IPS DF 4.7 (cell line): Measurements from ENCODE around the gene B4GALT6.

Experiments used
- DNase-seq: peaks from one replicate; pipeline ENCODE4 v3.0.0-alpha.2; 2013; ENCODE audit warnings: low spot score; ENCODE audit errors: extremely low read depth

Gene B4GALT6

GRCh38 chr18:31688606-31689005, 4.2 kb upstream of the B4GALT6 start:
- no peak for DNase-seq

- no peak for DNase-seq
Observed at GRCh38 chr18:31686986-31687928, 2.9 kb upstream of the B4GALT6 start.

GRCh38 chr18:31686572-31686971, 2.2 kb upstream of the B4GALT6 start:
- no peak for DNase-seq

- DNase-seq, result peak; percentile 38
Observed at GRCh38 chr18:31685097-31686082, 1.0 kb upstream of the B4GALT6 start.

- DNase-seq, result no peak
Observed at GRCh38 chr18:31683968-31684278, 458 bp downstream of the B4GALT6 start.

- no peak for DNase-seq
Observed at GRCh38 chr18:31683106-31683505, 1.3 kb downstream of the B4GALT6 start.

GRCh38 chr18:31680831-31681568, 3.4 kb downstream of the B4GALT6 start:
- DNase-seq, result no peak

GRCh38 chr18:31680433-31680811, 4.0 kb downstream of the B4GALT6 start:
- no peak for DNase-seq

- no peak for DNase-seq
Observed at GRCh38 chr18:31679791-31680432, 4.5 kb downstream of the B4GALT6 start.

GRCh38 chr18:31679133-31679742, 5.1 kb downstream of the B4GALT6 start:
- no peak for DNase-seq

- DNase-seq, result no peak
Observed at GRCh38 chr18:31678425-31678824, 6.0 kb downstream of the B4GALT6 start.

- DNase-seq, result no peak
Observed at GRCh38 chr18:31677592-31677991, 6.8 kb downstream of the B4GALT6 start.

- no peak for DNase-seq
Observed at GRCh38 chr18:31675404-31675803, 9.0 kb downstream of the B4GALT6 start.

- no peak for DNase-seq
Observed at GRCh38 chr18:31672628-31673135, 11.7 kb downstream of the B4GALT6 start.

GRCh38 chr18:31671951-31672350, 12.4 kb downstream of the B4GALT6 start:
- no peak for DNase-seq

- DNase-seq, result no peak
Observed at GRCh38 chr18:31669541-31669940, 14.8 kb downstream of the B4GALT6 start.

- no peak for DNase-seq
Observed at GRCh38 chr18:31667185-31667584, 17.2 kb downstream of the B4GALT6 start.

- DNase-seq, result no peak
Observed at GRCh38 chr18:31666055-31666454, 18.3 kb downstream of the B4GALT6 start.

- no peak for DNase-seq
Observed at GRCh38 chr18:31664101-31664500, 20.3 kb downstream of the B4GALT6 start.

GRCh38 chr18:31661965-31662364, 22.4 kb downstream of the B4GALT6 start:
- no peak for DNase-seq
